ENCODE data around the gene KMT2D.
A peak's percentile ranks its signal among the peaks of the same experiment; 100 is the strongest.

Gene KMT2D

DNA sequence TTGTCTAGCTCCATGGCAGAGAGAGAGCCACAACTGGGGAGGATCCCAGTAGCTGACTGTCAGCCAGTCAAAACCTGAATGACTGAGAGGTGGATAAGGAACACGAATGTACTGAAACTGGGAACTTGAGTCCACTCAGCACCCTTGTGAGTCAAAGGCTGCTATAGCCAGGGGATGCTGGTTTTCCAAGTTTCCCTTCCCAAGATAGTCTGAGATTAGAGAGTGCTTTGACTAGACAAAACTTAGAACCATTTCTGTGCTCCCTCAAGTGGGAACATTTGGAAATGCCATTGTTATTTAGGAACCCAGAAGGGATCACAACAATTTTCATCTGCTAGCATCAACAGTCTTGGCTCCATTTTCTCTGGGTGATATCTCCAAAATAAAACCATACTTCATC lies 46.0 kb downstream of the KMT2D start:
- TF ChIP-seq, protein P1, sequence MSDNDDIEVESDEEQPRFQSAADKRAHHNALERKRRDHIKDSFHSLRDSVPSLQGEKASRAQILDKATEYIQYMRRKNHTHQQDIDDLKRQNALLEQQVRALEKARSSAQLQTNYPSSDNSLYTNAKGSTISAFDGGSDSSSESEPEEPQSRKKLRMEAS (IDR thresholded peaks at IDR 0.05; ENCODE audit: low read depth, low read length) = no peak
- TF ChIP-seq, protein P2, sequence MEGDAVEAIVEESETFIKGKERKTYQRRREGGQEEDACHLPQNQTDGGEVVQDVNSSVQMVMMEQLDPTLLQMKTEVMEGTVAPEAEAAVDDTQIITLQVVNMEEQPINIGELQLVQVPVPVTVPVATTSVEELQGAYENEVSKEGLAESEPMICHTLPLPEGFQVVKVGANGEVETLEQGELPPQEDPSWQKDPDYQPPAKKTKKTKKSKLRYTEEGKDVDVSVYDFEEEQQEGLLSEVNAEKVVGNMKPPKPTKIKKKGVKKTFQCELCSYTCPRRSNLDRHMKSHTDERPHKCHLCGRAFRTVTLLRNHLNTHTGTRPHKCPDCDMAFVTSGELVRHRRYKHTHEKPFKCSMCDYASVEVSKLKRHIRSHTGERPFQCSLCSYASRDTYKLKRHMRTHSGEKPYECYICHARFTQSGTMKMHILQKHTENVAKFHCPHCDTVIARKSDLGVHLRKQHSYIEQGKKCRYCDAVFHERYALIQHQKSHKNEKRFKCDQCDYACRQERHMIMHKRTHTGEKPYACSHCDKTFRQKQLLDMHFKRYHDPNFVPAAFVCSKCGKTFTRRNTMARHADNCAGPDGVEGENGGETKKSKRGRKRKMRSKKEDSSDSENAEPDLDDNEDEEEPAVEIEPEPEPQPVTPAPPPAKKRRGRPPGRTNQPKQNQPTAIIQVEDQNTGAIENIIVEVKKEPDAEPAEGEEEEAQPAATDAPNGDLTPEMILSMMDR (IDR thresholded peaks at IDR 0.05; ENCODE audit: low read depth, low read length) = peak; percentile 6
- TF ChIP-seq POLR2A (IDR thresholded peaks at IDR 0.05; ENCODE audit: extremely low read depth, insufficient read length) = no peak
- TF ChIP-seq MYC (IDR thresholded peaks at IDR 0.05; ENCODE audit: low read depth, low read length) = no peak
- DNase-seq (ENCODE audit: low read depth) = no peak
- H3K4me3 ChIP-seq (ENCODE audit: low read depth, low read length) = no peak overlapping the region

DNA sequence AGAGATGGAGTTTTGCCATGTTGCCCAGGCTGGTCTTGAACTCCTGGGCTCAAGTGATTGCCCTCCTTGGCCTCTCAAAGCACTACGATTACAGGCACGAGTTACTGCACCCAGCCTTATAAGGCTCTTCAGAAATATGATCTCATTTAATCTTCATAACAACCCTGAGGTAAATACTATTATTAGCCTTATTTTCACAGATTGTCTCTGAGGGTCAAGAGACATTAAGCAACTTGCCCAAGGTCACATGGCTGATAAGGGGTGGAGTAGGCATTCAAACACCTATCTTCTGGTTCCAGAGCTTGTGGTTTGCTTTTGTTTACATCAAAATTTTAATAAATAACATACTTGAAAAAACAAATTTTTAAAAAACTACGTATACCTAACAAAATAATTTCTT lies 47.2 kb downstream of the KMT2D start:
- no peak for TF ChIP-seq POLR2A (IDR thresholded peaks at IDR 0.05; ENCODE audit: extremely low read depth, insufficient read length)
- no peak for TF ChIP-seq MYC (IDR thresholded peaks at IDR 0.05; ENCODE audit: low read depth, low read length)
- no peak for DNase-seq (ENCODE audit: low read depth)
- H3K4me3 ChIP-seq (ENCODE audit: low read depth, low read length) = no peak overlapping the region

DNA sequence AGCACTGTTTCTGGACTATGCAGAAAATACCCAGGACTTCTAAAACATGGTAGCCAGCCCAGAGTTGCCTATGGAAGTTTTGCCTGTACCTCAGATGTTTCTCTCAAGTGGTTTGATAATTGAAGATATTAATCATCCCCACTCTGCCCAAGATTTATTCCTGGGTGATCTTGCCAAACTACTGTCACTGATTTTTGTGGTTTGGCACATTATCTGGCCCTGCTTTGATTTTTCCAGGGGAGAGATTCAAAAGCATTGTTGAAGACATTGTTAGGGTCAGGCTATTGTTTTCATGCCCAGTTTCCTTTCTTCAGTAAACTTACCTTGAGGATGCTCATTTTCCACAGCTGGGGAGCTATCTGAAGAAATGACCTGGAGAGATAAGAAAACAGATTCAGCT lies 47.9 kb downstream of the KMT2D start:
- no peak for DNase-seq (ENCODE audit: low read depth)
- H3K4me3 ChIP-seq (ENCODE audit: low read depth, low read length) = no peak overlapping the region
- TF ChIP-seq MYC (IDR thresholded peaks at IDR 0.05; ENCODE audit: low read depth, low read length) (no peak), POLR2A (IDR thresholded peaks at IDR 0.05; ENCODE audit: extremely low read depth, insufficient read length) (no peak)
- TF ChIP-seq, protein P2 (IDR thresholded peaks at IDR 0.05; ENCODE audit: low read depth, low read length) = no peak
- TF ChIP-seq, protein P1 (IDR thresholded peaks at IDR 0.05; ENCODE audit: low read depth, low read length) = no peak
